Mucosa of descending colon (tissue), 3 donors: ENCODE measurements around the gene MBL2. TPM values are rescaled to one million over a fixed set of nuclear protein-coding genes. Genes with fewer than 3 reads are reported as not detected.

Experiments used
- ATAC-seq: fragments of 200-7000 bp; cut with Tn5 transposase; one replicate; pipeline ENCODE4 v1.9.1; 2020; ENCODE audit warnings: mild to moderate bottlenecking, moderate library complexity
- DNase-seq, 3 donors: peaks; one replicate each; pipeline ENCODE4 v3.0.0-alpha.2; 2020
- H3K36me3 ChIP-seq: fragments of 200-600 bp; one replicate; pipeline ENCODE4 v1.8.0; 2021; ENCODE audit warnings: low read depth, mild to moderate bottlenecking
- H3K4me1 ChIP-seq: fragments of 200-600 bp; one replicate; pipeline ENCODE4 v1.8.0; 2021; ENCODE audit warnings: low read depth, mild to moderate bottlenecking
- H3K4me3 ChIP-seq: fragments of 200-600 bp; one replicate; pipeline ENCODE4 v1.8.0; 2021; ENCODE audit warnings: mild to moderate bottlenecking
- H3K9me3 ChIP-seq: fragments of 200-600 bp; one replicate; pipeline ENCODE4 v1.8.0; 2021; ENCODE audit warnings: mild to moderate bottlenecking
- intact Hi-C, 2 donors: fragments of 100-400 bp; cut with DNase I in 1 of 2; cut with micrococcal nuclease in 1 of 2; formaldehyde crosslinking; loops; one replicate each; pipeline versions ENCODE4 v1.11.0 to v1.11.1; 2022; cut with DNase I, micrococcal nuclease
- total RNA-seq, 3 donors: library from RNA; stranded (reverse); fragmentation: NEBNext Ultra II Directional in 2 of 3; extraction: Animal tissue kit (Norgen Biotek cat#: 25700) in 2 of 3; gene quantifications; one replicate each; pipeline versions ENCODE4 v1.2.1 to v1.2.4, GENCODE V29; 2021 to 2023
- TF ChIP-seq, protein P1 (sequence below): fragments of 200-600 bp; IDR thresholded peaks from one replicate; pipeline ENCODE4 v1.8.0; 2022; ENCODE audit warnings: antibody characterized with exemption, mild to moderate bottlenecking
- donor health status: DM: no; HTN: no; CAD: no; lungs with moderate emphysema.
- donor health status: DM: no; HTN: no; CAD: no.
- donor health status: DM: no; HTN: yes; CAD: no.

MBL2 gene
- total RNA-seq, 3 donors from 2014 or later, result not detected

DNA sequence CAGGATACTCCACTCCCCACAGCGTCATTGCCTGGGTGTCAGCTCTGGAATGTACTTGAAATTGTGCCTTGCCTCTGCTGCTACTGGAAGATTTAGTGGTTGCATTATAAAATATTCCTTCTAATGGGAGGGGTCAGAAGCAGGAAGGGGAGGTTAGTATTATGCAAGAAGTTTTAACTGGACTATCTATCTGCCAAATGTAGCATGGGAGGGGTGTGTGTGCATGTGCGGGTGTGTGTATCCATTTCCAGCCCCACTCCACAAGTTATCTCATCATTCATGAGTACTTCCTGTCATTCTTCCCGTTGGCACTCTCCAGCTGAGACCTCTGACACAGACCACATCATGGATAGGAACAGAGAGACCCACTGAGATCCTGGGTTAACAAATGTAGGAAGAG, 13.4 kb downstream of the MBL2 start:
- no peaks in the 10 kb centered on the region for H3K4me1 ChIP-seq
- ATAC-seq (no peak), DNase-seq (no peak)
- no peaks in the 10 kb centered on the region for H3K9me3 ChIP-seq
- TF ChIP-seq, protein P1, sequence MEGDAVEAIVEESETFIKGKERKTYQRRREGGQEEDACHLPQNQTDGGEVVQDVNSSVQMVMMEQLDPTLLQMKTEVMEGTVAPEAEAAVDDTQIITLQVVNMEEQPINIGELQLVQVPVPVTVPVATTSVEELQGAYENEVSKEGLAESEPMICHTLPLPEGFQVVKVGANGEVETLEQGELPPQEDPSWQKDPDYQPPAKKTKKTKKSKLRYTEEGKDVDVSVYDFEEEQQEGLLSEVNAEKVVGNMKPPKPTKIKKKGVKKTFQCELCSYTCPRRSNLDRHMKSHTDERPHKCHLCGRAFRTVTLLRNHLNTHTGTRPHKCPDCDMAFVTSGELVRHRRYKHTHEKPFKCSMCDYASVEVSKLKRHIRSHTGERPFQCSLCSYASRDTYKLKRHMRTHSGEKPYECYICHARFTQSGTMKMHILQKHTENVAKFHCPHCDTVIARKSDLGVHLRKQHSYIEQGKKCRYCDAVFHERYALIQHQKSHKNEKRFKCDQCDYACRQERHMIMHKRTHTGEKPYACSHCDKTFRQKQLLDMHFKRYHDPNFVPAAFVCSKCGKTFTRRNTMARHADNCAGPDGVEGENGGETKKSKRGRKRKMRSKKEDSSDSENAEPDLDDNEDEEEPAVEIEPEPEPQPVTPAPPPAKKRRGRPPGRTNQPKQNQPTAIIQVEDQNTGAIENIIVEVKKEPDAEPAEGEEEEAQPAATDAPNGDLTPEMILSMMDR, result no peak
- no peak overlapping the region for H3K4me3 ChIP-seq
- no peaks in the 10 kb centered on the region for H3K36me3 ChIP-seq
- intact Hi-C loops, result no loop called here

DNA sequence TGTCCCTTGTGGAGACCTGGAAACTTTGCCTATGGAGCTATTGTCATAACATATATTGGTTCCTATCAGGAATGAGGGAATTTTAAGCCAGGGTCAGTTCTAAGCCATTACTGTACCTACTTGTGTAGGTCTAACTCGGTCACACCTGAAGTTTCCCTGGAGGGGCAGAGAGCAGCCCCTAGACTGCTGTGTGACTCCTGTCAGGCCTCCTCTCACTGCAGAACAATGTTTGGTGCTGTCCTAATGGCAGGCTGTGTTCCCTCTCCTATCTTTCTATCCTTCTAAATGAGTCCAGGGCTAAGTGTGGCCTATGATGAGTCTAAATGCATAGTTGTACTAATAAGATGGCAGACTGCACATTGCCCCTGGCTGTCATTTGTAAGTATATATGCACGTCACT, 14.2 kb downstream of the MBL2 start:
- Histone ChIP-seq H3K4me3 (no peak overlapping the region), H3K9me3 (no peaks in the 10 kb centered on the region), H3K4me1 (no peaks in the 10 kb centered on the region), H3K36me3 (no peaks in the 10 kb centered on the region)
- intact Hi-C loops, result no loop called here
- DNase-seq (no peak), ATAC-seq (no peak)
- TF ChIP-seq, protein P1, result no peak

DNA sequence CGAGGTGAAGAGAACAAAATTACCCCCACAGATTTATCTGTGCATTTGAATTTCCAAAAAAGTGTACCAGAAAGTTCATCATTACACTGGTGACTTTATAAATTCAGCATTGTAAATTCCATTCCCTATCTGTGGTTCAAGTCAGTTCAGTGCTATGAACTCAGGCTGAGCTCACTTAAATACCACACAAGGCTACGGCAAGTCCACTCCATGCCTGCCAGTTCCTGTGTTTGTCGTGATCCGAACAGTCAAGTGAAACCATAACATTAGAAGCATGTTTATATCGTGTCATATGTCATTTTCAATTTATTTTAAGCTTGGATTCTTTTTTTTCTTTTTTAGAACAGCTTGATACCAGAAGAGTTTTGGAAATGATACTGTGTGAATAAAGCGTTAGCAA, 14.8 kb downstream of the MBL2 start:
- Histone ChIP-seq H3K9me3 (no peaks in the 10 kb centered on the region), H3K36me3 (no peaks in the 10 kb centered on the region), H3K4me3 (no peak overlapping the region), H3K4me1 (no peaks in the 10 kb centered on the region)
- intact Hi-C loops, result no loop called here
- ATAC-seq (no peak), DNase-seq (no peak)
- TF ChIP-seq, protein P1, result no peak

DNA sequence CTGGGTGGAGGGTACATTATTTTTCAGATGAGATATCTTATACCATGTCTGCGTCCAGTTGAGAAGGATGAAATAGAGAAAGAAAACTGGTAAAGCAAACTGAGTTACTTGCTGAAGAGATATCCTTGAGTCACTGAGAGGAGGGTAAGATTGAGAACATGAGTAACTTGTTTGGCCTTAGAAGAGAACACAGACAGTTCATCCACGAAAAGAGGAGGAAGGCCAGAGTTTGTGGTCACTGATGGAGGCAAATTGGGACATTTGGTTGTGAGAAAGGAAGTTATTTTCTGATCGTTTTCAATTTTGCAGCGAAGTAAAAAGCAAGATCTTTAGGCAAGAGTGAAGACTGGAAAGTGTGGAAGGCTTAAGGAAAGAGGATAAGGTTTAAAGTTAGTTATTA, 15.6 kb downstream of the MBL2 start:
- H3K36me3 ChIP-seq, result no peaks in the 10 kb centered on the region
- no peak overlapping the region for H3K4me3 ChIP-seq
- TF ChIP-seq, protein P1, result no peak
- no peak for DNase-seq
- no peaks in the 10 kb centered on the region for H3K9me3 ChIP-seq
- ATAC-seq, result no peak
- no peaks in the 10 kb centered on the region for H3K4me1 ChIP-seq
- intact Hi-C loops, result no loop called here

DNA sequence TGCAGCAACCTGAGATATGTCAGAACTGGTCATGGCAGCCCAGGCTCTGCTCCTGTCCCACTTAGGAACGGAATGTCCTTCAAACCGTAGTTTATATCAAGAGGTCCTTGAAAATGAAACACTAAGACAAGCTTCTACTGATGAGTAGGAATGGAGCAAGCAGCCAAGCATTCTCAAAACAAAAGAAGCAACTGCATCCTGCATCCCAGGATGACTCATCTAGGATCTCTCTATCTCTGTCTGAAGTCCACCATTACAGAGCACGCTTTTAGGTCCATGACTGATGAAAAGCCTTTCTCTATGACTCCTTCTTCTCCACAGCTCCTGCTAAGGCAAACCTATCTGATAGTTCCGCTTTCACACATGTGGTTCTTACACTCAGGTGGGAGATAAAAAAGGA, 16.3 kb downstream of the MBL2 start:
- ATAC-seq (no peak), DNase-seq (no peak)
- intact Hi-C loops, result no loop called here
- Histone ChIP-seq H3K4me1 (no peaks in the 10 kb centered on the region), H3K36me3 (no peaks in the 10 kb centered on the region), H3K9me3 (no peaks in the 10 kb centered on the region), H3K4me3 (no peak overlapping the region)
- TF ChIP-seq, protein P1, result no peak
